Measurements from ENCODE around the gene MACROD2.
"Not testable (repeated sequence)": the region's sequence is repeated elsewhere in the genome, so short reads cannot be mapped to it uniquely, and the experiment has no call there.

Gene MACROD2

GRCh38 chr20:14410869-14411555 lies 415.7 kb downstream of the MACROD2 start:
- no peak for DNase-seq (ENCODE audit: low read depth)

GRCh38 chr20:14412065-14412681 lies 416.9 kb downstream of the MACROD2 start:
- no peak for DNase-seq (ENCODE audit: low read depth)

- DNase-seq (ENCODE audit: low read depth) = no peak
Measured at GRCh38 chr20:14413835-14414234, 418.5 kb downstream of the MACROD2 start.

GRCh38 chr20:14414560-14414959 lies 419.2 kb downstream of the MACROD2 start:
- no peak for DNase-seq (ENCODE audit: low read depth)

- no peak for DNase-seq (ENCODE audit: low read depth)
Measured at GRCh38 chr20:14415467-14415866, 420.2 kb downstream of the MACROD2 start.

- no peak for DNase-seq (ENCODE audit: low read depth)
Measured at GRCh38 chr20:14418376-14418775, 423.1 kb downstream of the MACROD2 start.

GRCh38 chr20:14422892-14423291 lies 427.6 kb downstream of the MACROD2 start:
- DNase-seq (ENCODE audit: low read depth) = no peak

- no peak for DNase-seq (ENCODE audit: low read depth)
Measured at GRCh38 chr20:14431568-14431967, 436.3 kb downstream of the MACROD2 start.

- no peak for DNase-seq (ENCODE audit: low read depth)
Measured at GRCh38 chr20:14432085-14432484, 436.8 kb downstream of the MACROD2 start.

GRCh38 chr20:14432597-14432996 lies 437.3 kb downstream of the MACROD2 start:
- DNase-seq (ENCODE audit: low read depth) = no peak

- DNase-seq (ENCODE audit: low read depth) = no peak
Measured at GRCh38 chr20:14434384-14435136, 439.2 kb downstream of the MACROD2 start.

GRCh38 chr20:14441201-14441600 lies 445.9 kb downstream of the MACROD2 start:
- DNase-seq (ENCODE audit: low read depth) = no peak

- no peak for DNase-seq (ENCODE audit: low read depth)
Measured at GRCh38 chr20:14444106-14444505, 448.8 kb downstream of the MACROD2 start.

- no peak for DNase-seq (ENCODE audit: low read depth)
Measured at GRCh38 chr20:14445310-14445709, 450.0 kb downstream of the MACROD2 start.

- no peak for DNase-seq (ENCODE audit: low read depth)
Measured at GRCh38 chr20:14445902-14446301, 450.6 kb downstream of the MACROD2 start.

- DNase-seq (ENCODE audit: low read depth) = no peak
Measured at GRCh38 chr20:14446446-14446845, 451.1 kb downstream of the MACROD2 start.

GRCh38 chr20:14449323-14449722 lies 454.0 kb downstream of the MACROD2 start:
- DNase-seq (ENCODE audit: low read depth) = no peak

- DNase-seq (ENCODE audit: low read depth) = no peak
Measured at GRCh38 chr20:14450256-14450655, 454.9 kb downstream of the MACROD2 start.

- no peak for DNase-seq (ENCODE audit: low read depth)
Measured at GRCh38 chr20:14451458-14451857, 456.1 kb downstream of the MACROD2 start.

- no peak for DNase-seq (ENCODE audit: low read depth)
Measured at GRCh38 chr20:14453259-14453658, 457.9 kb downstream of the MACROD2 start.

GRCh38 chr20:14454296-14454695 lies 459.0 kb downstream of the MACROD2 start:
- no peak for DNase-seq (ENCODE audit: low read depth)

GRCh38 chr20:14467104-14467827 lies 471.9 kb downstream of the MACROD2 start:
- DNase-seq (ENCODE audit: low read depth) = not testable (repeated sequence)
